ENCODE results near the gene LVRN.

DNA sequence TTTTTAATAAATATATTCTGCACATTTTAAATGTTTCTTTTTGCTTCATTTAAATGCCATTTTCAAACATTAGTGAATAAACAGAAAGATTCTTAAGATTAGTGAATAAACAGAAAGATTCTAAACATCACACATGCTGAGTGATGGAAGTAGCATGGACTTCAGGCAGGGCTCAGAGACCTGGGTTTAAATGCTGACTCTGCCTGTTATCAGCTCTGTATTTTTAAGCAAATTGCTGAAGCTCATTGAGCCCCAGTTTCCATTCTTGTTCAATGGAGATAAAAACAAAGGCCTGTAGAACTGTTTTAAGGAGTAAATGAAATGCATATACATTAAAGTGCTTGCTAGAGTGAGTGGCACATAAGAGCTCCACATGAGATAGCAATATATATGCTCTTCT lies 8.1 kb upstream of the LVRN start:
- no peak for TF ChIP-seq GATA2 (IDR thresholded peaks at IDR 0.05; ENCODE audit: low read depth, low read length)
- no peak for TF ChIP-seq GATA3 (IDR thresholded peaks at IDR 0.05; ENCODE audit: low read depth, low read length)

All from SH-SY5Y (cell line).